PC-3 (cell line): ENCODE measurements around the gene AMER2. TPM values are rescaled to one million over a fixed set of nuclear protein-coding genes. Genes with fewer than 3 reads are reported as not detected.

Experiments used
- ATAC-seq: fragments of 200-7000 bp; cut with Tn5 transposase; 2 replicates; pipeline ENCODE4 v1.9.1; 2020; ENCODE audit warnings: mild to moderate bottlenecking, moderate library complexity
- BruUV-seq: library from RNA; stranded (reverse); fragments of 400-500 nt; replicated peaks from 2 replicates; lab custom pipeline; 2021; lab: Mats Ljungman, UMichigan
- CTCF ChIA-PET: fragments of 300-600 bp; sonication (Branson Sonifier 250); formaldehyde crosslinking; loops from one replicate; lab custom pipeline; 2022; ENCODE audit warnings: antibody characterized with exemption; lab: Charles Lee
- POLR2A ChIA-PET: fragments of 300-600 bp; sonication (Branson Sonifier 250); formaldehyde crosslinking; loops from one replicate; lab custom pipeline; 2022; ENCODE audit warnings: antibody characterized with exemption; ENCODE audit not compliant: unreplicated experiment; lab: Charles Lee
- DNase-seq: peaks from one replicate; pipeline ENCODE4 v3.0.0-alpha.2; 2015
- H2AFZ ChIP-seq: fragments of 300-600 bp; sonication (generic); 2 replicates; pipeline ENCODE4 v1.6.0; 2016; ENCODE audit warnings: antibody characterized with exemption, low read length
- H3F3A ChIP-seq: fragments of 300-600 bp; sonication (generic); one replicate; pipeline ENCODE4 v1.6.0; 2017; ENCODE audit warnings: antibody characterized with exemption, low read length, control low read depth, mild to moderate bottlenecking; ENCODE audit not compliant: unreplicated experiment
- H3K27ac ChIP-seq: fragments of 300-600 bp; sonication (generic); 2 replicates; pipeline ENCODE4 v1.5.1; 2016; ENCODE audit warnings: mild to moderate bottlenecking, low read length
- H3K27me3 ChIP-seq: fragments of 300-600 bp; sonication (generic); 2 replicates; pipeline ENCODE4 v1.6.1; 2016; ENCODE audit warnings: low read length, mixed read lengths
- H3K36me3 ChIP-seq: fragments of 300-600 bp; sonication (generic); 2 replicates; pipeline ENCODE4 v1.6.1; 2016; ENCODE audit warnings: low read depth, mixed run types, low read length, mixed read lengths
- H3K4me1 ChIP-seq: fragments of 300-600 bp; sonication (generic); 2 replicates; pipeline ENCODE4 v1.5.1; 2016; ENCODE audit warnings: low read length; ENCODE audit not compliant: insufficient read depth
- H3K4me2 ChIP-seq: fragments of 300-600 bp; sonication (generic); 2 replicates; pipeline ENCODE4 v1.6.0; 2016; ENCODE audit warnings: low read length
- H3K4me3 ChIP-seq: fragments of 300-600 bp; sonication (generic); 2 replicates; pipeline ENCODE4 v1.5.1; 2016; ENCODE audit warnings: mild to moderate bottlenecking, low read length, mixed read lengths
- H3K79me2 ChIP-seq: fragments of 300-600 bp; sonication (generic); 2 replicates; pipeline ENCODE4 v1.6.1; 2017; ENCODE audit warnings: low read length, mixed read lengths
- H3K9ac ChIP-seq: fragments of 300-600 bp; sonication (generic); 2 replicates; pipeline ENCODE4 v1.6.0; 2016; ENCODE audit warnings: mild to moderate bottlenecking, low read length
- H3K9me2 ChIP-seq: fragments of 300-600 bp; sonication (generic); replicated peaks from 2 replicates; pipeline ENCODE4 v1.6.1; 2016; ENCODE audit warnings: mixed run types, low read length, mixed read lengths
- H3K9me3 ChIP-seq: fragments of 300-600 bp; sonication (generic); 2 replicates; pipeline ENCODE4 v1.6.1; 2016; ENCODE audit warnings: low read length, mixed read lengths
- H4K20me1 ChIP-seq: fragments of 300-600 bp; sonication (generic); 2 replicates; pipeline ENCODE4 v1.6.1; 2016; ENCODE audit warnings: low read length, mixed read lengths
- CTCF ChIP-seq: fragments of 300-600 bp; sonication (generic); conservative IDR thresholded peaks from 2 replicates; pipeline ENCODE4 v1.5.1; 2017; ENCODE audit warnings: antibody characterized with exemption, low read depth, mild to moderate bottlenecking, low read length
- EZH2 ChIP-seq: fragments of 300-600 bp; sonication (generic); IDR thresholded peaks from one replicate; pipeline ENCODE4 v1.6.1; 2017; ENCODE audit warnings: antibody characterized with exemption, mild to moderate bottlenecking, low read length; ENCODE audit not compliant: unreplicated experiment
- EZH2phosphoT487 ChIP-seq: fragments of 300-600 bp; sonication (generic); IDR thresholded peaks from 2 replicates; pipeline ENCODE4 v1.6.1; 2018; ENCODE audit warnings: mild to moderate bottlenecking, antibody characterized with exemption, low read length, borderline replicate concordance
- intact Hi-C: fragments of 100-400 bp; cut with micrococcal nuclease; formaldehyde crosslinking; loops from 2 replicates; pipeline ENCODE4 v1.9.0; 2023
- total RNA-seq: library from RNA; depleted of rRNA; stranded (reverse); fragments of >200 nt; gene quantifications from 2 replicates; pipeline ENCODE4 v1.2.3, GENCODE V29; 2014

The AMER2 gene
- total RNA-seq, 1 experiment from 2014 or later: not detected

- Histone ChIP-seq H3K27ac (no peak overlapping the region), H3K79me2 (no peaks in the 10 kb centered on the region), H3K4me1 (no peaks in the 10 kb centered on the region), H3K4me3 (no peak overlapping the region), H2AFZ (no peak overlapping the region), H3K9me2 (no peaks in the 10 kb centered on the region), H3K9ac (no peak overlapping the region), H3F3A (no peaks in the 10 kb centered on the region), H4K20me1 (no peaks in the 10 kb centered on the region), H3K27me3 (peaks cover 69% of the 10 kb centered on the region), H3K36me3 (no peaks in the 10 kb centered on the region), H3K4me2 (no peak overlapping the region), H3K9me3 (no peaks in the 10 kb centered on the region)
- ChIA-PET CTCF (no interaction called here), POLR2A (no interaction called here)
- no TSS peak for BruUV-seq
- DNase-seq (no peak), ATAC-seq (no peak)
- TF ChIP-seq EZH2: no peak
- TF ChIP-seq CTCF: no peak
- TF ChIP-seq EZH2phosphoT487: no peak
- intact Hi-C loops: no loop called here
Observed at GRCh38 chr13:25169356-25169755, 2.7 kb downstream of the AMER2 start.

- Histone ChIP-seq H3F3A (no peaks in the 10 kb centered on the region), H3K79me2 (no peaks in the 10 kb centered on the region), H3K9me2 (no peaks in the 10 kb centered on the region), H3K27me3 (peaks cover 64% of the 10 kb centered on the region), H3K9me3 (no peaks in the 10 kb centered on the region), H3K27ac (no peak overlapping the region), H3K36me3 (no peaks in the 10 kb centered on the region), H3K9ac (no peak overlapping the region), H3K4me3 (no peak overlapping the region), H2AFZ (no peak overlapping the region), H3K4me2 (no peak overlapping the region), H4K20me1 (no peaks in the 10 kb centered on the region), H3K4me1 (no peaks in the 10 kb centered on the region)
- CTCF ChIA-PET: no interaction called here
- intact Hi-C loops: no loop called here
- POLR2A ChIA-PET: no interaction called here
- TF ChIP-seq CTCF (no peak), EZH2 (no peak), EZH2phosphoT487 (no peak)
- DNase-seq (no peak), ATAC-seq (no peak)
- BruUV-seq: no TSS peak
Observed at GRCh38 chr13:25168790-25169189, 3.3 kb downstream of the AMER2 start.

GRCh38 chr13:25167382-25168174 lies 4.5 kb downstream of the AMER2 start:
- DNase-seq (no peak), ATAC-seq (no peak)
- ChIA-PET CTCF (no interaction called here), POLR2A (no interaction called here)
- Histone ChIP-seq H3K27me3 (peaks cover 53% of the 10 kb centered on the region), H3K4me1 (no peaks in the 10 kb centered on the region), H3K4me2 (no peak overlapping the region), H3K9me3 (no peaks in the 10 kb centered on the region), H2AFZ (no peak overlapping the region), H3K79me2 (no peaks in the 10 kb centered on the region), H4K20me1 (no peaks in the 10 kb centered on the region), H3K9me2 (no peaks in the 10 kb centered on the region), H3K36me3 (no peaks in the 10 kb centered on the region), H3K4me3 (no peak overlapping the region), H3K27ac (no peak overlapping the region), H3F3A (no peaks in the 10 kb centered on the region), H3K9ac (no peak overlapping the region)
- no peak for TF ChIP-seq EZH2phosphoT487
- intact Hi-C loops: no loop called here
- BruUV-seq: no TSS peak
